Activated naive CD4-positive, alpha-beta T cell (primary cell): ENCODE data around the gene NPSR1.
"Not testable (repeated sequence)": the region's sequence is repeated elsewhere in the genome, so short reads cannot be mapped to it uniquely, and the experiment has no call there.

Experiments used
- DNase-seq, 4 experiments: peaks; one replicate each; lab custom pipeline; 2025; lab: John Stamatoyannopoulos, UW

The NPSR1 gene

GRCh38 chr7:34657632-34658268, at the start of gene NPSR1:
TSS of gene NPSR1 (plus strand) at chr7:34658218. CDS start at chr7:34658413, 195 bp downstream.
- no peak for DNase-seq

GRCh38 chr7:34612661-34613060, 45.4 kb upstream of the NPSR1 start:
- DNase-seq, result no peak

- no peak for DNase-seq
Observed at GRCh38 chr7:34620425-34620824, 37.6 kb upstream of the NPSR1 start.

- no peak for DNase-seq
Observed at GRCh38 chr7:34622182-34622581, 35.8 kb upstream of the NPSR1 start.

GRCh38 chr7:34622771-34623250, 35.2 kb upstream of the NPSR1 start:
- no peak for DNase-seq

- not testable (repeated sequence) for DNase-seq
Observed at GRCh38 chr7:34628618-34629017, 29.4 kb upstream of the NPSR1 start.

GRCh38 chr7:34652809-34653208, 5.2 kb upstream of the NPSR1 start:
- no peak for DNase-seq

- DNase-seq, result no peak
Observed at GRCh38 chr7:34653787-34654186, 4.2 kb upstream of the NPSR1 start.

- DNase-seq, result no peak
Observed at GRCh38 chr7:34655384-34655783, 2.6 kb upstream of the NPSR1 start.

- no peak for DNase-seq
Observed at GRCh38 chr7:34656041-34656440, 2.0 kb upstream of the NPSR1 start.

- no peak for DNase-seq
Observed at GRCh38 chr7:34659472-34660075, 1.6 kb downstream of the NPSR1 start.

- no peak for DNase-seq
Observed at GRCh38 chr7:34662058-34662708, 4.2 kb downstream of the NPSR1 start.

- DNase-seq, result no peak
Observed at GRCh38 chr7:34664755-34665154, 6.7 kb downstream of the NPSR1 start.

- no peak for DNase-seq
Observed at GRCh38 chr7:34672430-34672829, 14.4 kb downstream of the NPSR1 start.

- DNase-seq, result no peak
Observed at GRCh38 chr7:34673066-34673465, 15.0 kb downstream of the NPSR1 start.

- DNase-seq, result no peak
Observed at GRCh38 chr7:34675749-34676374, 17.8 kb downstream of the NPSR1 start.

- DNase-seq, result no peak
Observed at GRCh38 chr7:34677491-34677890, 19.5 kb downstream of the NPSR1 start.

- DNase-seq, result no peak
Observed at GRCh38 chr7:34687529-34687928, 29.5 kb downstream of the NPSR1 start.

- DNase-seq, result no peak
Observed at GRCh38 chr7:34696415-34696814, 38.4 kb downstream of the NPSR1 start.

GRCh38 chr7:34709771-34710170, 51.8 kb downstream of the NPSR1 start:
- no peak for DNase-seq

- DNase-seq, result no peak
Observed at GRCh38 chr7:34718867-34719266, 60.8 kb downstream of the NPSR1 start.

GRCh38 chr7:34719636-34720035, 61.6 kb downstream of the NPSR1 start:
- DNase-seq, result no peak

GRCh38 chr7:34720289-34720688, 62.3 kb downstream of the NPSR1 start:
- no peak for DNase-seq
